Measurements from ENCODE around the gene PIK3C2G. TPM values are rescaled to one million over a fixed set of nuclear protein-coding genes. Genes with fewer than 3 reads are reported as not detected.
"Not testable (repeated sequence)": the region's sequence is repeated elsewhere in the genome, so short reads cannot be mapped to it uniquely, and the experiment has no call there.

The PIK3C2G gene
- polyA plus RNA-seq, 2 donors: 1.8 to 2.1 TPM

DNA sequence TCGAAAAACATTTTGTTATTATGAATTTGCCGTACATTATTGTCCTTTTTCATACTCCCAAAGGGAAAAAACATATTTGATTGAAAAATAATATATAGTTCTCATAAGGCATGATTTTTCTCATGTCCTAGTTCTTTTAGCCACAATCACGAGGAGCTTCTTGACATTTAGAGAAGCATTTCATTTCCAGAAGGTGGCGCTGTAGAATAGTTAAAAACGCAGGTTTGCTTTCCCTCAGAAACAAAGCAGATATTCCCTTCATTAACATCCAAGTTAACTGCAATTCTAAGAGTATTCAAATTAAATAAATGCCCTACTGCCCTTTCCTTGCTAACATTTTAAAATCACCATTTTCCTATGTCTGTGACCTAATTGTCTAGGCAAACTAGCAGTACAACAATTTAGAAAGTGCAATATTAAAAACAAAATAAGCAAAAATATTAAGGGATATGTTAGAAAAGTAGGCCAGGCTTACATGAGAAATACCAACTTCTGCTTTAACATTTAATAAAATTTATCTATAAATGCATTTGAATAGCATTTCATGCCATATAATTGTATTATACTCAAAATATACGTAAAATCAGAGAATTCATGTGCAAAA lies 10.9 kb upstream of the PIK3C2G start:
- no peaks in the 10 kb centered on the region for H3K4me1 ChIP-seq (ENCODE audit: control insufficient read depth in 2 of 2, insufficient read depth in 2 of 2, low read length in 1 of 2)
- H3K36me3 ChIP-seq (ENCODE audit: control insufficient read depth in 2 of 2, insufficient read depth in 2 of 2, low read length in 1 of 2): no peaks in the 10 kb centered on the region
- no peak overlapping the region for H3K4me3 ChIP-seq (ENCODE audit: low read depth in 1 of 2, low read length in 2 of 2)
- no peak overlapping the region for H3K27ac ChIP-seq (ENCODE audit: low read depth in 2 of 2, low read length in 1 of 2)
- 20 to 24% methylated on average over 6 of the region's 6 CpGs for WGBS, 2 donors
- no peaks in the 10 kb centered on the region for H3K27me3 ChIP-seq (ENCODE audit: control insufficient read depth in 1 of 2, insufficient read depth in 2 of 2, low read length in 2 of 2)
- H3K9me3 ChIP-seq (ENCODE audit: control insufficient read depth in 2 of 2, insufficient read depth in 1 of 2, low read depth in 1 of 2, low read length in 1 of 2): no peaks in the 10 kb centered on the region

GRCh38 chr12:18254081-18254480 lies 7.2 kb upstream of the PIK3C2G start:
- no peaks in the 10 kb centered on the region for H3K9me3 ChIP-seq (ENCODE audit: control insufficient read depth in 2 of 2, insufficient read depth in 1 of 2, low read depth in 1 of 2, low read length in 1 of 2)
- H3K4me3 ChIP-seq (ENCODE audit: low read depth in 1 of 2, low read length in 2 of 2): no peak overlapping the region
- WGBS, 2 donors: 65 to 75% methylated on average over 1 of the region's 1 CpG
- H3K36me3 ChIP-seq (ENCODE audit: control insufficient read depth in 2 of 2, insufficient read depth in 2 of 2, low read length in 1 of 2): no peaks in the 10 kb centered on the region
- no peaks in the 10 kb centered on the region for H3K4me1 ChIP-seq (ENCODE audit: control insufficient read depth in 2 of 2, insufficient read depth in 2 of 2, low read length in 1 of 2)
- no peaks in the 10 kb centered on the region for H3K27me3 ChIP-seq (ENCODE audit: control insufficient read depth in 1 of 2, insufficient read depth in 2 of 2, low read length in 2 of 2)
- no peak overlapping the region for H3K27ac ChIP-seq (ENCODE audit: low read depth in 2 of 2, low read length in 1 of 2)

DNA sequence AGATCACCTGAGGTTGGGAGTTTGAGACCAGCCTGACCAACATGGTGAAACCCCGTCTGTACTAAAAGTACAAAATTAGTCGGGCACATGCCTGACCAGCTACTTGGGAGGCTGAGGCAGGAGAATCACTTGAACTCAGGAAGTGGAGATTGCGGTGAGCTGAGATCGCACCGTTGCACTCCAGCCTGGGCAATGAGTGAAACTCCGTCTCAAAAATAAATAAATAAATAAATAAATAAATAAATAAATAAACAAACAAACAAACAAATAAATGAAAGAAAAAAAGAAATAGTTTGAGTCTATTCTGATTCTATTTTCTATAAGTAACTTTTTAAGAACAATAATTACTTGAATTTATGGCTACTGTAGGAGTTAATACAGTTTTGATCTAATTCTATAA lies 6.3 kb upstream of the PIK3C2G start:
- not testable (repeated sequence) for H3K27me3 ChIP-seq (ENCODE audit: control insufficient read depth in 1 of 2, insufficient read depth in 2 of 2, low read length in 2 of 2); H3K9me3 ChIP-seq (ENCODE audit: control insufficient read depth in 2 of 2, insufficient read depth in 1 of 2, low read depth in 1 of 2, low read length in 1 of 2); H3K4me1 ChIP-seq (ENCODE audit: control insufficient read depth in 2 of 2, insufficient read depth in 2 of 2, low read length in 1 of 2); H3K36me3 ChIP-seq (ENCODE audit: control insufficient read depth in 2 of 2, insufficient read depth in 2 of 2, low read length in 1 of 2); H3K4me3 ChIP-seq (ENCODE audit: low read depth in 1 of 2, low read length in 2 of 2); H3K27ac ChIP-seq (ENCODE audit: low read depth in 2 of 2, low read length in 1 of 2)
- WGBS, 2 donors: 83 to 97% methylated on average over 6 of the region's 6 CpGs

DNA sequence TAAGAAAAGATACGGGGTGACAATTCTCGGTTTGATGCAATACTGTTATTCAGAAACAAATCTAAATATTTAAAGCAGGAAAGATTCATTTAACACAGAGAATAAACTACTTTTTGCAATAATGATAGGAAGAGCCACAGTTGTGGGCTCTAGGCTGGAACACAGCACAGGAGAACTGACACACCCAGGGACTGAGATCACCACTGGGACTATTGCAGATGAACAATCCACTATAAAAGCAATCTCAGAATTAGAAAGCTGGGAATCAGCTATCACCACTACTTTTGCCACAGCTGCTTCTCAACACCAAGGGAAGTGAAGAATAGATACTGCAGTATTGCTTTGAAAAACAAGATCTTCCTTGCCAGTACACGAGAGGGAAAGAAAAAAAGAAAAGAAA lies 4.1 kb upstream of the PIK3C2G start:
- H3K27ac ChIP-seq (ENCODE audit: low read depth in 2 of 2, low read length in 1 of 2): no peak overlapping the region

GRCh38 chr12:18258929-18259328 lies 2.4 kb upstream of the PIK3C2G start:
- WGBS, 2 donors: 83 to 87% methylated on average over 2 of the region's 2 CpGs
- H3K4me1 ChIP-seq (ENCODE audit: control insufficient read depth in 2 of 2, insufficient read depth in 2 of 2, low read length in 1 of 2): no peaks in the 10 kb centered on the region
- no peaks in the 10 kb centered on the region for H3K27me3 ChIP-seq (ENCODE audit: control insufficient read depth in 1 of 2, insufficient read depth in 2 of 2, low read length in 2 of 2)
- H3K9me3 ChIP-seq (ENCODE audit: control insufficient read depth in 2 of 2, insufficient read depth in 1 of 2, low read depth in 1 of 2, low read length in 1 of 2): no peaks in the 10 kb centered on the region
- H3K4me3 ChIP-seq (ENCODE audit: low read depth in 1 of 2, low read length in 2 of 2): no peak overlapping the region
- no peaks in the 10 kb centered on the region for H3K36me3 ChIP-seq (ENCODE audit: control insufficient read depth in 2 of 2, insufficient read depth in 2 of 2, low read length in 1 of 2)
- no peak overlapping the region for H3K27ac ChIP-seq (ENCODE audit: low read depth in 2 of 2, low read length in 1 of 2)

More for the DNA sequence above, 4.1 kb upstream of the PIK3C2G start:
- Histone ChIP-seq H3K9me3 (ENCODE audit: control insufficient read depth in 2 of 2, insufficient read depth in 1 of 2, low read depth in 1 of 2, low read length in 1 of 2) (no peaks in the 10 kb centered on the region), H3K27me3 (ENCODE audit: control insufficient read depth in 1 of 2, insufficient read depth in 2 of 2, low read length in 2 of 2) (no peaks in the 10 kb centered on the region), H3K36me3 (ENCODE audit: control insufficient read depth in 2 of 2, insufficient read depth in 2 of 2, low read length in 1 of 2) (no peaks in the 10 kb centered on the region), H3K4me3 (ENCODE audit: low read depth in 1 of 2, low read length in 2 of 2) (no peak overlapping the region), H3K4me1 (ENCODE audit: control insufficient read depth in 2 of 2, insufficient read depth in 2 of 2, low read length in 1 of 2) (no peaks in the 10 kb centered on the region)
- WGBS, 2 donors: 68 to 78% methylated on average over 3 of the region's 3 CpGs

- H3K36me3 ChIP-seq (ENCODE audit: control insufficient read depth in 2 of 2, insufficient read depth in 2 of 2, low read length in 1 of 2): no peaks in the 10 kb centered on the region
- no peak overlapping the region for H3K4me3 ChIP-seq (ENCODE audit: low read depth in 1 of 2, low read length in 2 of 2)
- no peaks in the 10 kb centered on the region for H3K4me1 ChIP-seq (ENCODE audit: control insufficient read depth in 2 of 2, insufficient read depth in 2 of 2, low read length in 1 of 2)
- H3K27ac ChIP-seq (ENCODE audit: low read depth in 2 of 2, low read length in 1 of 2): no peak overlapping the region
- no peaks in the 10 kb centered on the region for H3K27me3 ChIP-seq (ENCODE audit: control insufficient read depth in 1 of 2, insufficient read depth in 2 of 2, low read length in 2 of 2)
- no peaks in the 10 kb centered on the region for H3K9me3 ChIP-seq (ENCODE audit: control insufficient read depth in 2 of 2, insufficient read depth in 1 of 2, low read depth in 1 of 2, low read length in 1 of 2)
- 78 to 86% methylated on average over 1 of the region's 1 CpG for WGBS, 2 donors
Measured at GRCh38 chr12:18259906-18260682, 1.2 kb upstream of the PIK3C2G start.

GRCh38 chr12:18261906-18262305 lies 588 bp downstream of the PIK3C2G start:
- H3K27me3 ChIP-seq (ENCODE audit: control insufficient read depth in 1 of 2, insufficient read depth in 2 of 2, low read length in 2 of 2): no peaks in the 10 kb centered on the region
- H3K9me3 ChIP-seq (ENCODE audit: control insufficient read depth in 2 of 2, insufficient read depth in 1 of 2, low read depth in 1 of 2, low read length in 1 of 2): no peaks in the 10 kb centered on the region
- 47 to 67% methylated on average over 5 of the region's 5 CpGs for WGBS, 2 donors
- H3K36me3 ChIP-seq (ENCODE audit: control insufficient read depth in 2 of 2, insufficient read depth in 2 of 2, low read length in 1 of 2): no peaks in the 10 kb centered on the region
- H3K4me3 ChIP-seq (ENCODE audit: low read depth in 1 of 2, low read length in 2 of 2): peak overlapping the region in 1 of 2 donors; percentile 51
- H3K27ac ChIP-seq (ENCODE audit: low read depth in 2 of 2, low read length in 1 of 2): peak overlapping the region; percentile 50 to 81
- H3K4me1 ChIP-seq (ENCODE audit: control insufficient read depth in 2 of 2, insufficient read depth in 2 of 2, low read length in 1 of 2): no peaks in the 10 kb centered on the region

GRCh38 chr12:18262514-18262913 lies 1.2 kb downstream of the PIK3C2G start:
- Histone ChIP-seq H3K4me1 (ENCODE audit: control insufficient read depth in 2 of 2, insufficient read depth in 2 of 2, low read length in 1 of 2) (no peaks in the 10 kb centered on the region), H3K27ac (ENCODE audit: low read depth in 2 of 2, low read length in 1 of 2) (no peak overlapping the region), H3K9me3 (ENCODE audit: control insufficient read depth in 2 of 2, insufficient read depth in 1 of 2, low read depth in 1 of 2, low read length in 1 of 2) (no peaks in the 10 kb centered on the region), H3K27me3 (ENCODE audit: control insufficient read depth in 1 of 2, insufficient read depth in 2 of 2, low read length in 2 of 2) (no peaks in the 10 kb centered on the region), H3K36me3 (ENCODE audit: control insufficient read depth in 2 of 2, insufficient read depth in 2 of 2, low read length in 1 of 2) (no peaks in the 10 kb centered on the region), H3K4me3 (ENCODE audit: low read depth in 1 of 2, low read length in 2 of 2) (peak overlapping the region in 1 of 2 donors; percentile 51)
- 32 to 48% methylated on average over 2 of the region's 2 CpGs for WGBS, 2 donors

DNA sequence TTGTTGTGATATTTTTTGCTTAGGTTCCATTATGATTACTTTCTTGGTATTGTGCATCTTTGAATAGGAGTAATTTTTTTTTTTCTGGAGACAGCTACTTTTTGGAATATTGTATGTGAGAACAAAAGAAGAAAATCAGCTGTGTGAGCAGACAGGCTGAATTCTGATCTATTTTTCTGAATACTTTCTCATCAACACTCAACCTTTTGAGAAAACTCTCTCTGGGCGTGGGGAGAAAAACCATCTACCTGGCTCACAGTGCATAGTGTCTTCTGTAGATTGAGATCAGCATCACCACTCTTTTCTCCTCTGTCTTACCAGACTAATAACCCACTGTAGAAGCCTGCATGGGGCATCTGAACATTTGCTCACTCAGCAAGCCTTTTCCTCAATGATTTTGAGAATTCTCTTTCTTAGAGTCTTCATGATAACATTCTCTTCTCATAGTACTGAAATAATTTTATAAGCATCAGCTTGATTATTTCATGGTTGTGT lies 3.3 kb downstream of the PIK3C2G start:
- H3K27ac ChIP-seq (ENCODE audit: low read depth in 2 of 2, low read length in 1 of 2): peak overlapping the region in 1 of 2 donors; percentile 49

More for the DNA sequence above, 3.3 kb downstream of the PIK3C2G start:
- Histone ChIP-seq H3K4me3 (ENCODE audit: low read depth in 1 of 2, low read length in 2 of 2) (peak overlapping the region in 1 of 2 donors; percentile 39), H3K36me3 (ENCODE audit: control insufficient read depth in 2 of 2, insufficient read depth in 2 of 2, low read length in 1 of 2) (no peaks in the 10 kb centered on the region), H3K4me1 (ENCODE audit: control insufficient read depth in 2 of 2, insufficient read depth in 2 of 2, low read length in 1 of 2) (no peaks in the 10 kb centered on the region), H3K9me3 (ENCODE audit: control insufficient read depth in 2 of 2, insufficient read depth in 1 of 2, low read depth in 1 of 2, low read length in 1 of 2) (no peaks in the 10 kb centered on the region), H3K27me3 (ENCODE audit: control insufficient read depth in 1 of 2, insufficient read depth in 2 of 2, low read length in 2 of 2) (no peaks in the 10 kb centered on the region)
- 49 to 65% methylated on average over 1 of the region's 1 CpG for WGBS, 2 donors
